Cerebellar cortex (tissue), 1 donor: ENCODE results near the gene IER3.

ENCODE experiments used
- DNase-seq: peaks from one replicate; pipeline ENCODE4 v3.0.0-alpha.2; 2015; ENCODE audit warnings: low spot score

Gene IER3

DNA sequence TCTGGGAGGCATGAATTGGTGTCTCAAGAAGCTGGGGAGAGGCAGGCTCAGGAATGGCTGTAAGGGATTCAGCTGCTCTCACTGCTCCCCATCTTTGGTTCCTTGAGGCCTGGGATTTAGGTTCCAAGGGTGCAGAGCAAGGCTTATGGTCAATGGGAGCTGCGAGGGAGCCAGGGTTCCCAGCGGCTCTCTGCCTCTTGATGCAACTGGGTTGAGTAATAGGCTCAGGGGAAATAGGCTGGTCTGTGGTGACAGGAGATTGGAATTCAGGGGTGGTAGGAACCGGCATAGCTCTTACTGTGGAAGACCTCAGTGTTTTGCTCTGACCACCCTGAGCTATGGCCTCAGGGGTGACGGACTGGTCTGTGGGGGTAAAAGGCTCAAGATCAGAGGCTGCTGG is 40.5 kb downstream of the IER3 start:
- DNase-seq: no peak

DNA sequence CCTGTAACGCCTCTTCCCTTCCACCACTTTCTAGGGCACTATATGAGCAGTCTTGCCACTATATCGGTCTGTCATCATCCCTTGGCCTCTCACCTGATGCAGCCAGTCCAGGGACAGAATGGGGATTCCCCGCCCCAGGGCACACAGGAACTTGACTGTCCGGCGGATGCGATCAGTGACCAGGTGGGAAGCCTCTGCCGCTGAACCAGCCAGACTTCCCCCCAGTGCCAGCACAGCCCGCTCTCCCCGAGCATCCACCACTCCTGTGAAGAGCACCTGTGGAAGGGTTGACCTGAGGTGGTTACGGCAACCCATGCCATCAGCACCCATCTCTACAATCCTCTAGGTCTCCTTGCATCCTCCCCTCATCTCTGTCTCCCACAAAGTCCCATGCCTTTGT is 41.3 kb downstream of the IER3 start:
- no peak for DNase-seq

- DNase-seq: no peak
Observed at GRCh38 chr6:30700340-30700739, 44.0 kb downstream of the IER3 start.

DNA sequence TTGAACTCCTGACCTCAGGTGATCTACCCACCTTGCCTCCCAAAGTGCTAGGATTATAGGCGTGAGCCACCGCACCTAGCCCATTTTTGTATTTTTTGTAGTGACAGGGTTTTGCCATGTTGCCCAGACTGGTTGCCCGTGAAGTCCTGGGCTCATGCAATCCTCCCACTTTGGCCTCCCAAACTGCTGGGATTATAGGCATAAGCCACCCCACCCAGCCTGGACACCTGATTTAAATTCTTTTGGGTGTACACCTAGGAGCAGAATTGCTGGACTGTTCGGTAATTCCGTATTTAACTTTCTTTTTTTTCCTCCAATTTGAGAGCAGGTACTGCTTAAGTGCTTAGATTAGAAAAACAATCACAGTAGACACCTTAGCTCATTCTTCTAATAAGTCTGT is 47.9 kb downstream of the IER3 start:
- DNase-seq: no peak
